NCI-H1105 (cell line): ENCODE measurements around the gene IKZF3.
"Not testable (repeated sequence)": the region's sequence is repeated elsewhere in the genome, so short reads cannot be mapped to it uniquely, and the experiment has no call there.

Experiments
- DNase-seq: peaks from one replicate; lab custom pipeline; 2025; lab: John Stamatoyannopoulos, UW

The IKZF3 gene

DNA sequence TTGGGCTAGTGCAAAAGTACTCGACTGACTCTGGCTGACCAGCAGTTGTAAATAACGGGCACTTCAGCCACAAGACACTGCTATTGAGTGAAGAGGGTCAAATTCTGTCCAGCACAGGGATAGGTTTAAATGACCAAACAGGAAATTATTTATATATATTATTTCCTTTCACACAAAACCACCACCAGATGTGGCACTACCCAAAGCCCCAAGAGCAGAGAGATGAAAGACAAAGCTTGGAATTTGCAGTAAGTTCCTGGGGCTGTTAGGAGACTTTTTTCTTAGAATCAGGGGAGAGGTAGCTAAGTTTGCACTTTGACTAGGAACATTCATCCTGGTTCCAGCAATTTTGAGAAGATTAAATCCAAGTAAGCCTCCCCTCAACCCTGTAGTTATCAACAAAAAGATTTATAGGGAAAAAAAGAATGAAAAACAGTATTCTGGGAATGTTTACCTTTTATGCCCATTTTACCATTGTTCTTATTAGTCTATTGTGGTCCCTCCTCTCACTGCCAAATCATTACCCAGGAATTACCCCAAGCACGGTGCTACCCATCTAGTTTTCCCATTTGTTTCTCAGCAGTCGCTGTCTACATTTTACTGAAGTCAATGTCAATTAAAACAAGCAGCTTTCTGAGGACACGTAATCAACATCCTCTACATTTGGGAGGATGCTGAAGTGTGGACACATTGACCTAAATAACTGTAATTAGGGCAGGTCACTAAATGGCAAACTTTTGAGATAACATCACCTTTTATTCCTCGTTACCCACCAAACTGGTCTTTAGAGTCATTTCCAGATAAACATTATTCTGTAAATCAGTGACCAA is 82.9 kb downstream of the IKZF3 start:
- no peak for DNase-seq

DNA sequence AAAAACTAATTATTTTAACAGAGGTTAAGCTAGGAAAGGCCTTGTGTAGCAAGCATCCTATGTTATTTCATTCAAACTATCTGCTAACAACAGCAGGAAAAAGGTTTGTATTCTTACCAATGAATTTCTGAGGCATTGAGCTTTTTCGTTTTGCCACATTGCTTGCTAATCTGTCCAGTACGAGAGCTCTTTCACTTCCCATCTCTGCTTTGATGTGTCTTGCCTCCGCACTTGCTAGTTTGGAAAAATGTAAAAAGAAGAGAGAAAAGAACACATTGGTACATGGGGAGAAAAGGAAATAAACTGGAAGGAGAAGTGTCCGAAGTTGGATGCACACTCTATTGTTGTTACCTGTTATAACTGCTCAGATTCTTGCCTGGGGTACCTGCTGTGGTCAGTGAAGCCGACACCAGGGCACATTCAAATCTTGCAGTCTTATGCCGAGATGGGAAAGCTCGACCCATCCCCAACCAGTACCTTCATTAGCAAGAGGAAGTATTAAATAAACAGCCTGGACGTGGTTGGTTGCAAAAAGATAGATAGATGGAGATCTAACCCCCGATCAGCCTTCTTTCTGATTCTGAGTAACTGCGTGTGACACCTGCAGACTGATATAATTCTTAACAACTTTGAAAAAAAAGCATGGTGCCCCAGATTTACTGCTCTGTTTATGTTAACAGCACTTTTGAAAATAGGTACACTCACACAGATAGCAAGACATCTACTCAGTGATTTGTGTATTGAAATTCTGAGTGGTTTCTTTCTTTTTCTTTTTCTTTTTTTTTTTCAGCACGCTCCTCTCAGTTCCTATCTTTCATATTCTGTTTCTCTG is 86.4 kb downstream of the IKZF3 start:
- DNase-seq = no peak

DNA sequence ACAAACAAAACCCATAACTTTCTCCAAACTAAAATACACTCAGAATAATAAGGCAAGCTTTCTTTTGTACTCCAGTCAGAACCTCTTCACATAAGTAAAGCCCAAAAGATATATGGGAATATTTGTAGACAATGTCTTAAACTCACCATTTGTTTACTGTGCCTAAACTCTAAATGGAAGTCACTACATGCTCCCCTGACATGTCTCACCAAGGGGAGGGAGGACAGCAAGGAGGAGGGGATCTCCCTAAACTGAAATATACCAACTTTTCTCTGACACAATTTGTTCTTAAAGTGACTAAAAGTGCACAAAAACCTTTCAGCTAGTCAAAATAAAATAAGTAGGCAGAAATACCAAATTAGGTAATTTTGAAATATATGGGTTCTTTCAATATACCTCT is 87.9 kb downstream of the IKZF3 start:
- DNase-seq = no peak

DNA sequence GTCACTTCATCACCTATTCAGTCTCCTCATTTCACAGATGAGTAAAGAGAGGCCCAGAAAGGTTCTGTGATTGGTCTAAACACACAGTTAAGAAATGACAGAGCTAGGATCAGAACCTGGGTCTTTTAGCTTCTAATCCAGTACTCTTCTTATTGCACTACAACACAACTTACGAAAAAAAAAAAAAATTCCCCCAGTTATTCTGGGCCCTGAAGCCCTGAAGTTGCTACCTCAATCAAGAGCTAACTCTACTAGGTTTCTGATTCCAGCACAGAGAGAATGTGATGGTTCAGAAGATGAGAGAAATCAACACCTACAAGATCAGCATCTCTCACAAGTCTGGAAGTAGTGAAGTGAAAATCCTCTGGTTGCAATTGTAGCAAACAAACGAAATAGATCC is 89.1 kb downstream of the IKZF3 start:
- DNase-seq = no peak

DNA sequence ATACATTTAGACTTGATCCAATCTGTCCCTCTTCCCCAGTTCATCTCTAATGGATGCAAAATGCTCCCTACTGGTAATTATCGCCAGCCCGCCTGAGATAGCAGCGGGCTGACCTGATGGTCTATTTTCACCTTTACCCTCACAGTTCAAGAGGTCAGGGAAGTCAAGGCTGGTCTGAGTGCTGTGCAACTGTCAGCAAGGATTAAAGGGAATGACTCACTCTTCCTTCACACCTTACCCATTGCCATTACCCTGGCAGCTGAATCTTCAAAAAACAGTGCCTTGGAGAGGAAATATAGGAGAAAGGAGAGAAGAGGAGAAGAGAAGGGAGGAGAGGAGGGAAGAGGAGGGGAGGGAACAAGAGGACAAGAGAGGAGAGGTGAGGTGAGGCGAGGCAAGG is 90.1 kb downstream of the IKZF3 start:
- DNase-seq = no peak

DNA sequence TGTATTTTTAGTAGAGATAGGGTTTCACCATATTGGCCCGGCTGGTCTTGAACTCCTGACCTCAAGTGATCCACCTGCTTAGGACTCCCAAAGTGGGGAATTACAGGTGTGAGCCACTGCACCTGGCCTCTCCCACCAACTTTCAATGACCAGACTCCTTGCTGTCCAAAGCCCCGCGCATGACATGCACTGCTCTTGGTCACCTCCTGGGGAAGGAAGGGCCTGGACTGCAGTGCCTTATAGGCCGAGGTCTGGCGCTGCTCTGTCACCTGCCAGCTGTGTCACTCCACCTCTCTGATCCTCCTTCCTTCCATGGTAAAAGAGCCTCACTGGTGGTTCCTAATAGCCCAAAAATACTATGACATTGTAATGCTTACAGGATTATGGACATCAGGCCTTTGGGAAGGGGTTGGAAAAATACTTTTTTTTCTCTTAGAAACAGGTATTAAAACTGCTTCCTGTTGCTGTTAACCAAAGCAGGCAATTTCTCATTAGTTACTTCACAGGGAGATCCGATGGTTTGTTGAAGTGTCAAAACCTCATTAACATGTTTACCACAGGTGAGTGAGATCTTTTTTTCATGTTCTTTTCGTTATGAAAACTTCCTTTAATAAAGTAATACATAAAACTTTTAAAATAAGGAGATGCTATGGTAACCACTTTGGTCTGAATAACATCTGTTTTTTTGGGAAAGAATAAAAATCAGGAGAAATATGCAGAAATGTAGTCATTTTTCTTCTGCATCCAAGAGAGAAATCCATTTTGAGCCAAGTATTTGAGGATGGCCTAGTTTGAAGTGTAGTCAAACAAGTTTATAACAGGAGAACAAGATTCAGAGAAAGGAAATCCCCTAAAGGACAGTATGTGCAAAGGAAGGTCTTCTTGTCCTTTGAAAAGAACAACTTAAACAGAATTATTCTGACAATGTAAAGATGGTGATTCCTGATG is 90.9 kb downstream of the IKZF3 start:
- no peak for DNase-seq

DNA sequence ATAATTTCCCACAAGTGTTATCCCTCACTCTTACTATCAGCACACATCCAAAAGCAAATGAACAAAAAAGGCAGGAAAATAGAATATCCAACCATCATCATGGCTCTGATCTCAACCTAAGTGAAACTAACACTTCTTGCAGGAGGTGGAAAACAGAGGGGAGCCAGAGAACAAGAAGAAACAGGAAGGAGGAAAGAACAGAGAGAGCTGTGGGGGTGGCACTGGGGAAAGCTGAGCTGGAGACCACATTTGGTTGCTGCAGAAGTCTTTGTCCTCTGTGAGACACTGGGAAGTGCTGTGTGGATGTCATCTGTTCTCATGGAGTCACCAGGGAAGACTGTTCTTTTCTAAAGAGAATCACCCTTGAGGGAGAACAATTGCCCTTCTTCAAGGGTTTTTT is 91.7 kb downstream of the IKZF3 start:
- no peak for DNase-seq

DNA sequence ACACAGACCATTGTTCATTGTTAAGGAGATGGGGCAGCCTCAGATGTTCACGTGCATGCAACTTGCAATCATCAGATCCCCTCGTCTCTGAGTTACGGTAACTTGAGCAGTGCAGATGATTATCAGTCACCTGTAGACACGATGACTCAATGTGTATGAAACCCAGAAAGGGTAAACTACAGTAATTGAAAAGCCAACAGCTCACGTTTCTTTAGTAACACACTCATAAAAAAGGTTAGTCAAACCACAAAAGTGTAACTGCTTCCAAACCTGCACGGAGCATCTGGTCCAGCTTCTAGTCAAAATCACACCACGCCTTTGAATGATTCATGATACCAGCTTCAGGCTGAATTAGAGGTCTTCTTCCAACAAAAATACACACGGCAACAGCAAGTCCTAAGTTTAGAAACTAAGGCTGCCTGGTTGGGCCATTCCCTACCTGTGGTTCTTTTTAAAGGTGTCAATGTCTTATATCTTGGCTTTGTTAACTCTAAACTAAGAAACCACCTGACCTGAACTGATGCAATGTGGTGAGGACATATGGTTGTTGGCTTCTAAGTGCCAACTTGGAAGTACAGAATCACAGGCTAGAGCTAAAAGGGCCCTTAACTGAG is 94.0 kb downstream of the IKZF3 start:
- DNase-seq = no peak

DNA sequence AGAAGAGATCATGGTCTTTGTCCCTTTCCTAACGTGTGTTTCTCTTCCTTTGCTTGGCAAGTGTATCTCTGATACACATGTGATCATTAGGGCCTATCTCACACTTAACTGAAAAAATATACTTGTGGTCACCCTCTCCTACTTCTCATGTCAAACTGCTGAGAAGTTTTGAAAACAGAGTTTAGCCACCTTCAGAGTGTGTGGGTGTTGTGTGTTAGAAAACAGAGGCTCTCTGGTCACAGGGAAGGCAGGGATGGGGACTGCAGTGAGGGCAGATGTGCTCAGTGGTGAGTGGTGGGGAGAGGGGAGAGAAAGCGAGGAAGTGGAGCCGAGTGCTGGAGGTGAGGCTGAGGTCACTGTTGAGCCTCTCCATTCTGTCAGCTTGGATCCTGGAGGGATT is 97.0 kb downstream of the IKZF3 start:
- DNase-seq = no peak

DNA sequence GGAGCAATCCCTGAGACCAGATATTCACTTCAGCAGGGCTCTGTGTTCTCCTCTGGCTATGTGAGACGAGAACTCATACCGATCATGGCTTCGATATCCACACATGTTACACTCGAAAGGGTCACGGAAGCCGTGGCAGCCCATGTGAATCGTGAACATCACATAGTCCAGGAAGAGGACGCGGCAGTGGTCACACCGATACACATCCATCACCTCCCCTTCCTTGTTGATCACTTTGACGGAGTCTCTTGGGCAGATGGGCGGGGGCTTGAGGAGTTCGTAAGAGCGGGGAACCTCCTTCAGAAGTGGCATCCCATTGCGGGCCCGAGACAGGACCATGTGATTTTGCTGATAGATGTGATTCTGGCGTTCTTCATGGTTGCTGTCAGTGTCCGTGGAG is 98.3 kb downstream of the IKZF3 start:
- no peak for DNase-seq

DNA sequence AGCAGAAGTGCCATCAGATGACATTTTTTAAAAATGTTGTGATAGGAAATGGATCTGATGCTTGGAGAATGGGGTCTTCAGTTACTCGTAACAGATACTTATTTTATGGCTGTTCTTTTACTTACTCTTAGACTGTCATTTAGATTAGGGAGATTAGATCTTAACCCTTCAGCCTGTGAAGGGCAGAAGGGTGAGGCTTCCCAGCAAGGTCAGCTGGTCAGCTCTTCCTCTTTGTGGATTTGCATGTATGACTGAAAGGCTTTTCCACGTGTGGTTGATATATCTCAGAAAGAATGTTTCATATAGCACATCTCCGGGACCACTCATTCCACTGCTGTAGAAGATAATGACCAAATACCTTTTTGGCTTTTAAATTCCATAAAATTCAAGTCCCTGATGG is 98.9 kb downstream of the IKZF3 start:
- DNase-seq = no peak

DNA sequence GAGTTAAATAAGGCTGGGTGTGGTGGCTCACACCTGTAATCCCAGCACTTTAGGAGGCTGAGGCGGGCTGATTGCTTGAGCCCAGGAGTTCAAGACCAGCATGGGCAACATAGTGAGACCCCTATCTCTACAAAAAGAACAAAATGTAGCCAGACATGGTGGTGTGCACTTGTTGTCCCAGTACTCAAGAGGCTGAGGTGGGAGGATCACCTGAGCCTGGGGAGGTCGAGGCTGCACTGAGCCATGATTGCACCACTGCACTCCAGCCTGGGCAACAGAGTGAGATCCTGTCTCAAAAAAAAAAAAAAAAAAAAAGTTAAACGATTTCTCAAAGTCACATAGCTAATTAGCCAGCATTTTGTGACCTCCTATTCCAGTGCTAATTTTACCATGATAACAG is 99.9 kb downstream of the IKZF3 start:
- not testable (repeated sequence) for DNase-seq

DNA sequence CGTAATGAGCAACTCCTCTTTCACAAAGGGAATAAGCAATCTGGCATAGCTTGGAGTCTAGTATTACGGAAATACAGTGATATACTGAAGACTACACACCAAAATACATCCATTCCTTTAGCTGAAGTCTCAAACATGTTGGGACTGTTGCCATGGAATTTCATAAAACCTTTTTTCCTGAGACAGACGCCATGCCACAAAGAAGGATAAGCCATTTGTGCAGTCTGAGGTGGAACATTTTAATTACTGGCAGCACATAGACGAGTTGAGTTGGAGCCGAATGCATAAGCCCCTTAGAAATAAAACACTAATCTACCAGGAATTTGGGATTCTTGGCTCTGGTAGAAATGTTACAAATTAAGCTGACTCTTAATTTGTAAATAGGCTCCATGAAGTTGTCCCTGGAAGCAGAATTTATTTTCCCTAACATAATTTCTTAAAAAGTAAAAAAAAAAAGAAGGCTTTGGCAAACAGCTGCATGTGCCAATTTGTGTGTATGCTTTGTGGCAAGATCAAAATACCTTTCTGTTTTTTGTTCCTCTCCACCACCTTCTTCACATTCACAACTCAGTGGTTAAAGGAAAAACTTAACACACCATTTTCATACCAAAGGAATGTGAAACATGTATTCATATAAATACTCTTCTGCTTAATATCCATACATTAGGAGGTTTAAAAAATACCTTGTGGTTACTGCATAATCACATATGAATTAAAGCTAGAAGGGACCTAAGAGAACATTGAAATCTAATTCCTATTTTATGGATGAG is 100.9 kb downstream of the IKZF3 start:
- no peak for DNase-seq

DNA sequence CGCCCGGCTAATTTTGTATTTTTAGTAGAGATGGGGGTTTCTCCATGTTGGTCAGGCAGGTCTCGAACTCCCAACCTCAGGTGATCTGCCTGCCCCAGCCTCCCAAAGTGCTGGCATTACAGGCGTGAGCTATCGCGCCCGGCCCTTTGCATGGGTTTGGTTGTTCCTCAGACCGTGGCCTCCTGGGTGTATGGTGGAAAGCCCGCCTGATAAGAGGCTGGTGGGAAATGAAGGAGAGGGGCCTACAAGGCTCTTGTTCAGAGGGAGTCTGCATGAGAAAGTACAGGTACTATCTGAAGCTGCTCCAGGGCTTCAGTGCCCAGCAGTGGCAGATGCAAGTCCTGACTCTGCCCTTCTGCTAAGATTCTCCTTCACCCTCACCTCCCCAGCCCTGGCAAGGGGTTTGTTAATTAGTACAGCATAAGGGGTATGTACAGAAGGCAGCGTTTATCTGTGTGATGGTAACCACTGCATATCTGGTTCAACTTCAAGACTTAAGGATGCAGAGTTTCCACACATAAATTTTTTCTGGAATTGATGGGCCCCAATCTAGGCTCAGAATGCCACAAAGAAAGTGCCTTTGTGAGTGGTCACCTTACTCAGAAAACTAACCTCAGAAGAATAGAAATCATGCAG is 102.1 kb downstream of the IKZF3 start:
- DNase-seq = no peak

DNA sequence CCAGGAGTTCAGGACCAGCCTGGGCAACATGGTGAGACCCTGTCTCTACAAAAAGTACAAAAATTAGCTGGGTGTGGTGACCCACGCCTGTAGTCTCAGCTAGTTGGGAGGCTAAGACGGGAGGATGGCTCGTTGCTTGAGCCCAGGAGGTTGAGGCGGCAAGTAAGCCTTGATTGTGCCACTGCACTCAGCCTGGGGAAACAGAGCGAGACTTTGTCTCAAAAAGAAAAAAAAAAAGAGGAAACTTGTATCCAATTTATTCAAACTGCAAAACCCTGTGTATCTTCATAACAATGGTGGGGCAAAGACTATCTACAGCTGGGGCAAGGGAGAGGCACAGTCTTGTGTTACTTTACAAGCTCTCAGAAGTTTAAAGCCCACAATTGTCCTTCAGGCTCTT is 104.9 kb downstream of the IKZF3 start:
- no peak for DNase-seq

DNA sequence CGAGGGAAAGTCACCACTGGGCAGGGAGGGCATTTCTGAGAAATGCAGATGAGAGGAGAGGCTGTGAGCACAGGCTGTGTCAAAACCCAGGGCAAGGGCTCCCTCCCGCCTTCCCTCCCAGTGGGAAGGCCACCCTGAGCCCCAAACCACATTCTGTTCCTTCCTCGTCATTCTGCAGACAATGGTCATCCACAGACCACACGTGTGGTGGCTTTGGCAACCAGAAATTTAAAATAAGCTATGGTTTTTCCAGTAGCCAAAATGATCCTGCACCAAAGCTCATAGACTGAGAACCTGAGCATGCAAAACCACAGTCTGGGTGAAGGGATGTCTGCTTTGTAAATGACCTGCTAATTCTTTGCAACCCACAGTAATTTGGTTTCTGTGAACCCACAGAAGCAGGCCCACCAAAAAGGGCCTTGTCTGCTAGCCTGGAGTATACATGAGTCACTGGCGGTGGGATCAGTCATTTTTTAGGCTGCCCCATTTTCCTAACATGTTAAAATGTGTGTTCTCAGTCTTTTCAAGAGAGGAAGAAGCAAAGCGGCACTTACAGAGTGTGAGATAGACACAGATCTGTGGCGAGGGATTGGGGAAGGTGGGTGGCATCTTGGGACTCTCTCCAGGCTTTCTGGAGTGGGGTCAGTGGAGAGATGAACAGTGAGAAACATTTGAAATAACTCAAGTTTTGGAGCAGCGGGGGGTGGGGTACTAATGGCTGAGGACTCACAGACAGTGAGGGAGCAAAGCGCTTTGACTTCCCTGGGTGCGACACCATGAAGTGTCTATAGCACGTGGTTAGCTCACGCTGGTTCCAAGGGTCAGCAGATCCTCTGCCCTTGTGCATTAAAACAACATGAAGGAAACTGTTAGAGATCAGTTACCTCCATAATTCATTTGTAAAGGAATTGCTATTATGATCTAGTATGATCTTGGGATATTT is 105.9 kb downstream of the IKZF3 start:
- no peak for DNase-seq

DNA sequence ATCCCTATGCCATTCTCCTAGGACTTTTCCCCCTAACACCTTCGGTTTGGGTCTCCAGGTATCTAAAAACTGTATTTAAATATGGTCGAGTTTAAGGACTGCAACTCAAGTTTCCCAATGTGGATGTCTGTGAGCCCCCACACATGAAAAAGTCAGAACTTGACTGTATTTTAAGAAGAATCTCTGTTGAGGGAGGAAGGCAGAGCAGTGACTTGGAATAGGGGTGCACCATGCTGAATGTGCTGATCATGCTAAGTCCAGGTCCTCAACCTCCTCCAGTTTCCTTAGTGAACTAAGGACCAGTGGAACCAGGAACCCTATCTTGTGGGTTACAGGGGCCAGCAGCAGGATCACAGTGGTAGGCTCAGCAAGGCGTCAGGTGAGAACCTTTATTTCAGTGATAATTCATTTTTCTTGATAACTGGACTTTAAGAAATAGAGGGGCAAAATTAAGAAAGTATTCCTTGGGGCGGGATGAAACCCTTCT is 106.9 kb downstream of the IKZF3 start:
- no peak for DNase-seq

DNA sequence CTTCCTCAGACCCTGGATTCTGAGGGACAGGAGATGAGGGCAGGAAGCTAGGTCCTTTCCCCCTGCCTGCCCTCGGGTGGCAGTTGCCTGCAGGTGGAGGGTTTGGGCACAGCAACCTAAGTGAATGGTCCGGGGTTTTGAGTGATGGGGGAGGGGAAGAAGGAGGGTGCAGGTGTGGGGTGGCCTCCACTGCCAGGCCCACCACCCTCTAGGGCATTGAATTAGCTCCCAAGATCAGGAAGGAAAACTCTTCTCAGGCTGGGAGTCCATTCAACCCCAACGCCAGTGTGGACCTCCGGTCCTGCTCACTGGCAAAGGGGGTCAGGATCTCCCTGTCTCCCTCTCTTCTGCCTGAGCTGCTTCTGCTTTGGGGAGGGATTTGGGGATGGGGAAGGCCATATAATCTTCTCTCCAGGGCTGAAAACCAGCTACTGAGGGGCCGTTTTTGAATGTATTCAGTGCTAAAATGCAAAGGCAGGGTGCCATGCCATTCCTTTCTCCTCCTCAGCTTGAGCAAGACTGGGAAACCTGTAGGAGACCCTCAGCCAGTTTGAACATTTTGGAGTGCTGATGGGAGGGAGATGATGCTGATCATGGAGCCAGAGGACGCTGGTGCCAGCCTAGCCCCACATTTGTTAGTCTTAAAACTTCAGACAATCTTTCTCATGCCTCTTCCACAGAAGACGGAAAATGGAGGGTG is 107.6 kb downstream of the IKZF3 start:
- DNase-seq = no peak
